H9 (cell line): ENCODE results near the gene YPEL3. TPM values are rescaled to one million over a fixed set of nuclear protein-coding genes. Genes with fewer than 3 reads are reported as not detected.

Experiments
- DNase-seq: peaks from one replicate; pipeline ENCODE4 v3.0.0-alpha.2; 2017
- H2AFZ ChIP-seq: one replicate; pipeline ENCODE4 v1.6.1; 2013; ENCODE audit warnings: mild to moderate bottlenecking, low read length, control low read depth, moderate library complexity
- H2AK5ac ChIP-seq: 2 replicates; pipeline ENCODE4 v1.6.1; 2013; ENCODE audit warnings: low read length, control low read depth, mixed read lengths; ENCODE audit not compliant: insufficient read length
- H2BK120ac ChIP-seq: one replicate; pipeline ENCODE4 v1.6.1; 2013; ENCODE audit warnings: low read depth, mild to moderate bottlenecking, low read length, control low read depth, inconsistent platforms; ENCODE audit not compliant: poor library complexity, severe bottlenecking
- H2BK12ac ChIP-seq: 2 replicates; pipeline ENCODE4 v1.6.1; 2013; ENCODE audit warnings: low read length, control low read depth, mixed read lengths, low read depth; ENCODE audit not compliant: insufficient read length
- H2BK15ac ChIP-seq: 2 replicates; pipeline ENCODE4 v1.6.1; 2013; ENCODE audit warnings: low read depth, low read length, control low read depth
- H2BK20ac ChIP-seq: one replicate; pipeline ENCODE4 v1.6.1; 2013; ENCODE audit warnings: low read depth, mild to moderate bottlenecking, low read length, control low read depth, inconsistent platforms; ENCODE audit not compliant: poor library complexity, severe bottlenecking
- H2BK5ac ChIP-seq: 2 replicates; pipeline ENCODE4 v1.6.1; 2013; ENCODE audit warnings: low read length, control low read depth, mixed read lengths; ENCODE audit not compliant: insufficient read length
- H3K14ac ChIP-seq: 2 replicates; pipeline ENCODE4 v1.6.1; 2013; ENCODE audit warnings: low read length, control low read depth; ENCODE audit not compliant: insufficient read depth
- H3K18ac ChIP-seq: 2 replicates; pipeline ENCODE4 v1.6.1; 2013; ENCODE audit warnings: low read depth, mild to moderate bottlenecking, mixed read lengths, low read length, control low read depth; ENCODE audit not compliant: insufficient read length
- H3K23ac ChIP-seq: 2 replicates; pipeline ENCODE4 v1.6.1; 2013; ENCODE audit warnings: low read length, control low read depth, mixed read lengths, low read depth; ENCODE audit not compliant: insufficient read length
- H3K23me2 ChIP-seq: 2 replicates; pipeline ENCODE4 v1.6.1; 2013; ENCODE audit warnings: low read depth, mild to moderate bottlenecking, mixed read lengths, low read length, control low read depth; ENCODE audit not compliant: insufficient read length, poor library complexity, severe bottlenecking
- H3K27ac ChIP-seq: 2 replicates; pipeline ENCODE4 v1.5.1; 2013; ENCODE audit warnings: low read length, control low read depth, mixed read lengths, low read depth; ENCODE audit not compliant: insufficient read length
- H3K27me3 ChIP-seq: 2 replicates; pipeline ENCODE4 v1.6.1; 2013; ENCODE audit warnings: low read length, control low read depth, inconsistent platforms; ENCODE audit not compliant: insufficient read depth
- H3K4ac ChIP-seq: 2 replicates; pipeline ENCODE4 v1.6.1; 2013; ENCODE audit warnings: low read depth, mild to moderate bottlenecking, control low read depth, inconsistent platforms, low read length, moderate library complexity
- H3K4me1 ChIP-seq: 2 replicates; pipeline ENCODE4 v1.6.1; 2013; ENCODE audit warnings: low read length, control low read depth, inconsistent platforms; ENCODE audit not compliant: insufficient read depth
- H3K4me2 ChIP-seq: 2 replicates; pipeline ENCODE4 v1.6.1; 2013; ENCODE audit warnings: low read length, control low read depth, mixed read lengths; ENCODE audit not compliant: insufficient read length, insufficient read depth
- H3K56ac ChIP-seq: 2 replicates; pipeline ENCODE4 v1.6.1; 2013; ENCODE audit warnings: low read depth, mild to moderate bottlenecking, mixed read lengths, low read length, control low read depth; ENCODE audit not compliant: insufficient read length
- H3K79me1 ChIP-seq: 2 replicates; pipeline ENCODE4 v1.6.1; 2013; ENCODE audit warnings: low read depth, mild to moderate bottlenecking, moderate library complexity, low read length, control low read depth, inconsistent platforms; ENCODE audit not compliant: insufficient read depth, poor library complexity, severe bottlenecking
- H3K79me2 ChIP-seq: 2 replicates; pipeline ENCODE4 v1.6.1; 2013; ENCODE audit warnings: low read length, control low read depth, inconsistent platforms; ENCODE audit not compliant: insufficient read depth
- H3K9ac ChIP-seq: 2 replicates; pipeline ENCODE4 v1.6.1; 2013; ENCODE audit warnings: low read length, control low read depth, mixed read lengths; ENCODE audit not compliant: insufficient read length; ENCODE audit errors: extremely low read depth
- H3K9me3 ChIP-seq: one replicate; pipeline ENCODE4 v1.6.1; 2013; ENCODE audit warnings: low read depth, low read length, inconsistent platforms; ENCODE audit not compliant: control insufficient read depth
- H3T11ph ChIP-seq: one replicate; pipeline ENCODE4 v1.6.1; 2013; ENCODE audit warnings: mild to moderate bottlenecking, low read length, control low read depth, inconsistent platforms
- H4K20me1 ChIP-seq: one replicate; pipeline ENCODE4 v1.6.1; 2013; ENCODE audit not compliant: control insufficient read depth, insufficient read length, insufficient read depth
- H4K5ac ChIP-seq: 2 replicates; pipeline ENCODE4 v1.6.1; 2013; ENCODE audit warnings: low read depth, mild to moderate bottlenecking, mixed read lengths, low read length, control low read depth; ENCODE audit not compliant: insufficient read length
- H4K8ac ChIP-seq: replicated peaks from 2 replicates; pipeline ENCODE4 v1.6.1; 2013; ENCODE audit warnings: low read length, control low read depth, mixed read lengths, low read depth; ENCODE audit not compliant: insufficient read length
- H4K91ac ChIP-seq: 2 replicates; pipeline ENCODE4 v1.6.1; 2013; ENCODE audit warnings: low read depth, mild to moderate bottlenecking, moderate library complexity, mixed read lengths, low read length, control low read depth; ENCODE audit not compliant: insufficient read length
- H3K27ac Mint-ChIP-seq, 3 experiments: 2 replicates in 2 of 3; 3 replicates in 1 of 3; pipeline ENCODE4 v1.8.0; 2020 to 2021; ENCODE audit warnings: mixed read lengths in 3 of 3, mild to moderate bottlenecking in 1 of 3, moderate library complexity in 1 of 3
- H3K27me3 Mint-ChIP-seq: 2 replicates; pipeline ENCODE4 v1.8.0; 2021; ENCODE audit warnings: low read depth, mild to moderate bottlenecking, moderate library complexity, mixed read lengths
- H3K36me3 Mint-ChIP-seq, 3 experiments: 2 replicates in 2 of 3; 3 replicates in 1 of 3; pipeline ENCODE4 v1.8.0; 2020 to 2021; ENCODE audit warnings: low read depth in 3 of 3, mixed read lengths in 3 of 3; ENCODE audit not compliant: insufficient read depth in 1 of 3
- H3K4me1 Mint-ChIP-seq, 2 experiments: 2 replicates each; pipeline ENCODE4 v1.8.0; 2020; ENCODE audit warnings: mixed read lengths in 2 of 2
- H3K4me3 Mint-ChIP-seq, 2 experiments: 2 replicates in 1 of 2; 3 replicates in 1 of 2; pipeline ENCODE4 v1.8.0; 2020 to 2021; ENCODE audit warnings: mild to moderate bottlenecking in 2 of 2, mixed read lengths in 2 of 2, moderate library complexity in 1 of 2
- H3K9me3 Mint-ChIP-seq, 2 experiments: 2 replicates in 1 of 2; 3 replicates in 1 of 2; pipeline ENCODE4 v1.8.0; 2020; ENCODE audit warnings: mild to moderate bottlenecking in 2 of 2, mixed read lengths in 2 of 2, moderate library complexity in 1 of 2
- WGBS: extraction: QIAGEN DNeasy Blood & Tissue Kit; methylation state at CpG from one replicate; pipeline ENCODE4 v1.1.7; 2013; ENCODE audit warnings: missing lambda C conversion rate, low lambda C conversion rate, mixed read lengths; ENCODE audit not compliant: insufficient read length; ENCODE audit errors: extremely low coverage; 5-methylcytosine and 5-hydroxymethylcytosine counted together
- total RNA-seq: library from RNA; stranded (reverse); gene quantifications from 2 replicates; pipeline ENCODE4 v1.2.1, GENCODE V29; 2021
- TF ChIP-seq, protein P1 (sequence below): fragments of 200-600 bp; sonication (generic); conservative IDR thresholded peaks from 3 replicates; pipeline ENCODE4 v1.8.0; 2021; ENCODE audit warnings: antibody characterized with exemption, mild to moderate bottlenecking

Gene YPEL3
- total RNA-seq, 1 experiment from 2014 or later, result 27.5 TPM

DNA sequence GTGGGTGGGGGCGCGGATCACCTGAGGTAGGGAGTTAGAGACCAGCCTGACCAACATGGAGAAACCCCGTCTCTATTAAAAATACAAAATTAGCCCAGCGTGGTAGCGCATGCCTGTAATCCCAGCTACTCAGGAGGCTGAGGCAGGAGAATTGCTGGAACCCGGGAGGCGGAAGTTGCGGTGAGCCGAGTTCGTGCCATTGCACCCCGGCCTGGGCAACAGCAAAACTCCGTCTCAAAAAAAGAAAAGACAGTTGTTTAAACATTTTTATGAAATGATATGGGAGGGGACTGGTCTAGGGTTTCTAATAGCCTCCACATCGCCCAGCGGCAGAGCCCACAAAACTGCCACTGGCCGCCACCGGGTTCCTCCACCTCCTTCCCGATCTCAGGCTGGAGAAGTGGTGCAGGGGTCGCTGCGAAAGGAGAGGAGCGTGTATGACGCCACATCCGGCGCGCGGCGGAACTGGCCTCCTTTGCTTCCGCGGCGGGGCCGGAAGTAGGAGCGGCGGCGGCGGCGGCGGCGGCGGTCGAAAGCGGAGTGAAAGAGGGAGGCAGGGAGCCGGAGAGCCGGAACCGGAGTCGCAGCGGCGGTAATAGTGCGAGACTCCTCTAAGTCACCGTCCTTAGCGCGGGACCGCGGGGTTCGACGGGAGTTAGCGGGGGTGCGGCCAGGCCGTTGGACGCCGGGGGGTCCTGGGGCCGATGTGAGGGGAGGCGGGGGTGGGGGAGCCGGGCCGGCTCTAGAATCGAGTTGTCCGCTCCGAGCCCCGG is 20.3 kb downstream of the YPEL3 start, which contains the start of gene PPP4C:
TSS of gene PPP4C (plus strand) at position 492 of the 773 bp plus-strand sequence. CDS start 384 bp downstream, outside the sequence.
- no peak within 1 kb of the TSS for H4K91ac ChIP-seq
- peaks cover 9% of the 10 kb centered on the region for H3K79me1 ChIP-seq
- WGBS, result no CpG with 5 or more reads among the region's 67 CpGs
- peak within 1 kb of the TSS; percentile 95 for H3K14ac ChIP-seq
- H3K4ac ChIP-seq, result no peak within 1 kb of the TSS
- H3T11ph ChIP-seq, result no peak within 1 kb of the TSS
- no peak within 1 kb of the TSS for H4K8ac ChIP-seq
- H4K20me1 ChIP-seq, result no peaks in the 10 kb centered on the region
- no peak within 1 kb of the TSS for H3K27ac ChIP-seq
- H3K23me2 ChIP-seq, result peaks cover 7% of the 10 kb centered on the region
- no peak within 1 kb of the TSS for H3K56ac ChIP-seq
- no peak within 1 kb of the TSS for H2AFZ ChIP-seq
- peak; percentile 91 for DNase-seq
- peak within 1 kb of the TSS; percentile 80 for H3K9ac ChIP-seq
- no peak within 1 kb of the TSS for H2BK12ac ChIP-seq
- H3K4me2 ChIP-seq, result peak within 1 kb of the TSS; percentile 88
- Mint-ChIP-seq H3K4me3 (peak within 1 kb of the TSS; percentile 89 to 93), H3K27me3 (no peaks in the 10 kb centered on the region), H3K9me3 (no peaks in the 10 kb centered on the region; a peak in 2 of 5 replicates), H3K36me3 (peaks cover 39 to 59% (median 52%) of the 10 kb centered on the region in 3 experiments; a peak in 6 of 7 replicates), H3K27ac (peak within 1 kb of the TSS; percentile 94 to 97 (median 96)), H3K4me1 (peaks cover 13 to 19% of the 10 kb centered on the region in 2 experiments)
- H2BK15ac ChIP-seq, result no peak within 1 kb of the TSS
- H3K4me1 ChIP-seq, result no peaks in the 10 kb centered on the region
- no peak within 1 kb of the TSS for H3K23ac ChIP-seq
- H2AK5ac ChIP-seq, result no peak within 1 kb of the TSS
- H3K79me2 ChIP-seq, result peaks cover 16% of the 10 kb centered on the region; the same call in 1 of the 2 replicates
- H3K27me3 ChIP-seq, result no peaks in the 10 kb centered on the region
- TF ChIP-seq, protein P1, sequence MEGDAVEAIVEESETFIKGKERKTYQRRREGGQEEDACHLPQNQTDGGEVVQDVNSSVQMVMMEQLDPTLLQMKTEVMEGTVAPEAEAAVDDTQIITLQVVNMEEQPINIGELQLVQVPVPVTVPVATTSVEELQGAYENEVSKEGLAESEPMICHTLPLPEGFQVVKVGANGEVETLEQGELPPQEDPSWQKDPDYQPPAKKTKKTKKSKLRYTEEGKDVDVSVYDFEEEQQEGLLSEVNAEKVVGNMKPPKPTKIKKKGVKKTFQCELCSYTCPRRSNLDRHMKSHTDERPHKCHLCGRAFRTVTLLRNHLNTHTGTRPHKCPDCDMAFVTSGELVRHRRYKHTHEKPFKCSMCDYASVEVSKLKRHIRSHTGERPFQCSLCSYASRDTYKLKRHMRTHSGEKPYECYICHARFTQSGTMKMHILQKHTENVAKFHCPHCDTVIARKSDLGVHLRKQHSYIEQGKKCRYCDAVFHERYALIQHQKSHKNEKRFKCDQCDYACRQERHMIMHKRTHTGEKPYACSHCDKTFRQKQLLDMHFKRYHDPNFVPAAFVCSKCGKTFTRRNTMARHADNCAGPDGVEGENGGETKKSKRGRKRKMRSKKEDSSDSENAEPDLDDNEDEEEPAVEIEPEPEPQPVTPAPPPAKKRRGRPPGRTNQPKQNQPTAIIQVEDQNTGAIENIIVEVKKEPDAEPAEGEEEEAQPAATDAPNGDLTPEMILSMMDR, result no peak
- no peak within 1 kb of the TSS for H4K5ac ChIP-seq
- no peak within 1 kb of the TSS for H2BK5ac ChIP-seq
- no peaks in the 10 kb centered on the region for H3K9me3 ChIP-seq
- no peak within 1 kb of the TSS for H2BK120ac ChIP-seq
- peak within 1 kb of the TSS; percentile 93 for H3K18ac ChIP-seq
- no peak within 1 kb of the TSS for H2BK20ac ChIP-seq
